Measurements from ENCODE around the gene FAM240A.

FAM240A gene

DNA sequence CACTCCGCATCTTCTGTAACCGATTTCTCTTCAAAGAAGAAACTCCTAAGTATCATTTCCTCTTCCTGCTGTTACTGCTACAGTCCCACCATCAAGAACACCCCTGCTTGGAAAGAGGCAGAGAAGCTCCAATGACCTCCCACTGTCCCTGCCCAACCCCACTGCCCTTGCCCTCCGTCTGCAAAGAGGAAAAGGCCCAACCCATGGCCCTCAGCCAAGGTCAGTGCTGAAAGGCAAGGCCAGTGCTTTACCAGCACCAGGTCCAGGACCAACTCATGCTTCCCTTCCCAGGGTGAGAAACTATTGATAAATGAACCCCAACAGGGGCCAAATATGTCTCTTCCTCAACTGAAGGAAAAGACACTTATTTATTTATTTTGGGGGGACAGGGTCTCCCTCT lies 22.5 kb downstream of the FAM240A start:
- no peak overlapping the region for H3K4me3 ChIP-seq (ENCODE audit: low read depth in 1 of 2, low read length in 2 of 2)
- no peaks in the 10 kb centered on the region for H3K27me3 ChIP-seq (ENCODE audit: control insufficient read depth in 1 of 2, insufficient read depth in 2 of 2, low read length in 2 of 2)
- no peaks in the 10 kb centered on the region for H3K9me3 ChIP-seq (ENCODE audit: low read length)
- H3K4me1 ChIP-seq (ENCODE audit: insufficient read depth, low read length), result no peaks in the 10 kb centered on the region
- no peaks in the 10 kb centered on the region for H3K36me3 ChIP-seq (ENCODE audit: insufficient read depth, low read length)
- no peak overlapping the region for H3K27ac ChIP-seq (ENCODE audit: low read depth, low read length)
- H3K9ac ChIP-seq (ENCODE audit: low read length), result no peak overlapping the region

DNA sequence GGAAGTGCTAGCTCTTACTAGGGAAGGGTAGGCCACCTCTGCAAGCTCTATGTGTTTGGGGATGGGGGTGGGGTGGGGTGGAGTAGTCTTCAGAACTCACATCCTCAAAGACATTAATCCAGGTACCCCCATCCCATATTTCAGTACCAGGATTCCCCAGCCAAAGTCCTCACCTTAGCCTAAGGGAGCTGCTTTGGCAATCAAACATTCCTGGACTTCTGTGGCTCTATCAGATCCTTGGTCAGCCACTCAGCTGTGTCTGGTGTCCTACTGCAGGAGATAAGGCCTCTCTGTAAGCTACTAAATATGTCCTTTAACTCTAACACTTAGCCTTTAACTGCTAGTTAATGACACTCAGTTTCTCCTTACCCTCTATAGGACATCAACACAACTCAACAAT lies 26.9 kb downstream of the FAM240A start:
- Histone ChIP-seq H3K27ac (ENCODE audit: low read depth, low read length) (no peak overlapping the region), H3K9me3 (ENCODE audit: low read length) (no peaks in the 10 kb centered on the region), H3K36me3 (ENCODE audit: insufficient read depth, low read length) (no peaks in the 10 kb centered on the region), H3K4me3 (ENCODE audit: low read depth in 1 of 2, low read length in 2 of 2) (no peak overlapping the region), H3K4me1 (ENCODE audit: insufficient read depth, low read length) (no peaks in the 10 kb centered on the region), H3K9ac (ENCODE audit: low read length) (no peak overlapping the region), H3K27me3 (ENCODE audit: control insufficient read depth in 1 of 2, insufficient read depth in 2 of 2, low read length in 2 of 2) (no peaks in the 10 kb centered on the region)

DNA sequence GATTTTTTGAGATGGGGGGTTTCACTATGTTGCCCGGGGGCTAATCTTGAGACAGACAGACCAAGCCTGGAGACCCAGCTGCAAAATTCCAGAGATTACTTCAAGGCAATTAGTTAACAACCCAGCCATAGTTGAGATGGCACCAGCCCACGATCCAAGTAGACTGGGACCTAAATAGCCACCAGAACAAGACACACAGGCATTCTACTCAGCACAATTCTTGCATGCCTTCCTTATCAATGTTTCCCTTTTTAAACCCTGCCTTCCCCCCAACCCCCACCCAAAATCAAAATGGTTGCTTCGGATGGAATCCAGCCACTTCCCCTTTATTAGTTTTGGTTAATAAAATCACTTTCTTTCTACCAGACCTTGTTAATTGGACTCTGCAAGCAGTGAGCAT lies 28.6 kb downstream of the FAM240A start:
- Histone ChIP-seq H3K4me1 (ENCODE audit: insufficient read depth, low read length) (no peaks in the 10 kb centered on the region), H3K4me3 (ENCODE audit: low read depth in 1 of 2, low read length in 2 of 2) (no peak overlapping the region), H3K36me3 (ENCODE audit: insufficient read depth, low read length) (no peaks in the 10 kb centered on the region), H3K27ac (ENCODE audit: low read depth, low read length) (no peak overlapping the region), H3K9me3 (ENCODE audit: low read length) (no peaks in the 10 kb centered on the region), H3K9ac (ENCODE audit: low read length) (no peak overlapping the region), H3K27me3 (ENCODE audit: control insufficient read depth in 1 of 2, insufficient read depth in 2 of 2, low read length in 2 of 2) (no peaks in the 10 kb centered on the region)

DNA sequence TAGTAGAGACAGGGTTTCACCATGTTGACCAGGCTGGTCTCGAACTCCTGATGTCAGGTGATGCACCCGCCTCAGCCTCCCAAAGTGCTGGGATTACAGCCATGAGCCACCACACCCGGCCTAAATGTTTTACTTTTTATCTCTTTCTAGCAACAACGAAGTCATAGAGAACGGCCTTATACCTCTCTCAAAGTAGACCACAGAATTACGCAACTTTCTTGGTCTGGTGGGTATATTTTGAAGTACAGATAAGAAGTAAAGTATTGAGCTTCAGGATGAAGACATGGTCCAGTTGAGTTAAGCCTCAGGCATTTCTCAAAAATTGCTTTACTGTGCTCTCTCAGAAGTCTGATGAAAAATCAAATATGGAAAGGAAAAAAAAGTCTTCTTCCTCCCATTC lies 30.6 kb downstream of the FAM240A start:
- Histone ChIP-seq H3K4me1 (ENCODE audit: insufficient read depth, low read length) (no peaks in the 10 kb centered on the region), H3K4me3 (ENCODE audit: low read depth in 1 of 2, low read length in 2 of 2) (no peak overlapping the region), H3K27me3 (ENCODE audit: control insufficient read depth in 1 of 2, insufficient read depth in 2 of 2, low read length in 2 of 2) (no peaks in the 10 kb centered on the region), H3K9me3 (ENCODE audit: low read length) (no peaks in the 10 kb centered on the region), H3K9ac (ENCODE audit: low read length) (no peak overlapping the region), H3K27ac (ENCODE audit: low read depth, low read length) (no peak overlapping the region), H3K36me3 (ENCODE audit: insufficient read depth, low read length) (no peaks in the 10 kb centered on the region)

DNA sequence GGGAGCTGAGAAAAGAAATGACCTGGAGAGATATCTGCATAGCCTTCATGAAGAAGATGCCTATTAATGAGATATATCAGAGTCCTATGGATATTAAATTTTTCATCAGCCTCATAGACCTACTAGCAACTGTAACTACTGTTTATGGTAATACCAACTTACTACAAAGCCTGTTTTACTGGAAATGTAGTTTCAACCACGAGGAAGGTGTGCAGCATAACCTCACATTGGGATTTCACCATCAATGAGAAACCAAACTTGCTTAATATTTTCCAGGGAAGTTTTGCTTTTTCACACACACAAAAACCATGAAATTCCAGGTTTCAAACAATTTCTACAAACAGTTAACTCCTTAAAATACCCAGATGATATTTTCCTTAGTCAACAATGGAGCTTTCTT lies 31.4 kb downstream of the FAM240A start:
- Histone ChIP-seq H3K4me3 (ENCODE audit: low read depth in 1 of 2, low read length in 2 of 2) (no peak overlapping the region), H3K9me3 (ENCODE audit: low read length) (no peaks in the 10 kb centered on the region), H3K27ac (ENCODE audit: low read depth, low read length) (no peak overlapping the region), H3K9ac (ENCODE audit: low read length) (no peak overlapping the region), H3K4me1 (ENCODE audit: insufficient read depth, low read length) (no peaks in the 10 kb centered on the region), H3K36me3 (ENCODE audit: insufficient read depth, low read length) (no peaks in the 10 kb centered on the region), H3K27me3 (ENCODE audit: control insufficient read depth in 1 of 2, insufficient read depth in 2 of 2, low read length in 2 of 2) (no peaks in the 10 kb centered on the region)

DNA sequence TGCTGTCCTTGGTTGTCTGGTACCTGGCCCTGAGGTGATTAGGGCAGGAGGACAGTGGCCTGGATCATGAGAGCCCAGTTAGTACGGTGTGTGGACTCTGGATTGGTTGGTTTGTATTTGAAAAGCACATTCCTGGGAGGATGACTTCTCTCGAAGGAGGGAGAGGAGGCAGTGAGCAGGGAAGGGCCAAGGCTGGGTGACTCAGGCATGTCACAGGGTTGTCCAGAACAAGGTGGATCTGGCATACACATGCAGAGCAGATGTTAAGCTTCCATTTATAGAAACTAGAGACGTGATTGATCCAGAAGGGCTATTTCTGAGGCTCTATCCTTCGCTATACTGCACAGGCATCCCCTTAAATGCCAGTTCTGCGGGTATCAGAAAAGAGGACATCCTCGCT lies 34.4 kb downstream of the FAM240A start:
- H3K9ac ChIP-seq (ENCODE audit: low read length), result no peak overlapping the region
- no peak overlapping the region for H3K4me3 ChIP-seq (ENCODE audit: low read depth in 1 of 2, low read length in 2 of 2)
- H3K27me3 ChIP-seq (ENCODE audit: control insufficient read depth in 1 of 2, insufficient read depth in 2 of 2, low read length in 2 of 2), result no peaks in the 10 kb centered on the region
- no peaks in the 10 kb centered on the region for H3K4me1 ChIP-seq (ENCODE audit: insufficient read depth, low read length)
- no peak overlapping the region for H3K27ac ChIP-seq (ENCODE audit: low read depth, low read length)
- no peaks in the 10 kb centered on the region for H3K9me3 ChIP-seq (ENCODE audit: low read length)
- no peaks in the 10 kb centered on the region for H3K36me3 ChIP-seq (ENCODE audit: insufficient read depth, low read length)

DNA sequence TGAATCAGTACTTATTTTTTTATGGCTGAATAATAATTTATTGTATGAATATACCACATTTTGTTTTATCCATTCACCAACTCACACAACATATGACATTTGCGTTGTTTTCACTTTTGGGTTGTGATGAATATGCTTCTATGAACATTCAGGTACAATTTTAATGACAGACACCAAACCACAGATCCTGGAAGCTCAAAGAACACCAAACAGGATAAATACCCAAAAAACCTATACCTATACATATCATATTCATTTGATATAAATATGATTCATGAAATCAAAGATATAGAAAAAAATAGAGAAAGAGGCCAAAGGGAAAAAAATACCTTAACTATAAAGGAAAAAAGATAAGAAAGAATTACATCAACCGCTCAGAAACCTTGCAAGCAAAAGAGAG lies 35.8 kb downstream of the FAM240A start:
- Histone ChIP-seq H3K9me3 (ENCODE audit: low read length) (no peaks in the 10 kb centered on the region), H3K9ac (ENCODE audit: low read length) (no peak overlapping the region), H3K4me3 (ENCODE audit: low read depth in 1 of 2, low read length in 2 of 2) (no peak overlapping the region), H3K36me3 (ENCODE audit: insufficient read depth, low read length) (no peaks in the 10 kb centered on the region), H3K27me3 (ENCODE audit: control insufficient read depth in 1 of 2, insufficient read depth in 2 of 2, low read length in 2 of 2) (no peaks in the 10 kb centered on the region), H3K4me1 (ENCODE audit: insufficient read depth, low read length) (no peaks in the 10 kb centered on the region), H3K27ac (ENCODE audit: low read depth, low read length) (no peak overlapping the region)

DNA sequence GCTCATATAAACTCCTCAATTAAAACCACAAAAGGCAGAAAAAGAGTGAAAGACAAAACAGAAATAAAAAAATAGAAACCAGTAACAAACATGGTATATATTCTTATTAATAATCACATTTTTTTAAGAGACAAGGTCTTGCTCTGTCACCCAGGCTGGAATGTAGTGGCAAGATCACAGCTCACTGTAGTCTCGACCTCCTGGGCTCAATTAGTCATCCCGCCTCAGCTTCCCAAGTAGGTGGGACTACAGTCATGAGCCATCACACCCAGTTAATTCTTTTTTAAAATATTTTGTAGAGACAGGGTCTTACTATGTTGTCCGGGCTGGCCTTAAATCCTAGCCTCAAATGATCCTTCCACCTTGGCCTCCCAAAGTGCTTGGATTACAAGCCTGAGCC lies 37.1 kb downstream of the FAM240A start:
- H3K36me3 ChIP-seq (ENCODE audit: insufficient read depth, low read length), result no peaks in the 10 kb centered on the region
- H3K4me1 ChIP-seq (ENCODE audit: insufficient read depth, low read length), result no peaks in the 10 kb centered on the region

DNA sequence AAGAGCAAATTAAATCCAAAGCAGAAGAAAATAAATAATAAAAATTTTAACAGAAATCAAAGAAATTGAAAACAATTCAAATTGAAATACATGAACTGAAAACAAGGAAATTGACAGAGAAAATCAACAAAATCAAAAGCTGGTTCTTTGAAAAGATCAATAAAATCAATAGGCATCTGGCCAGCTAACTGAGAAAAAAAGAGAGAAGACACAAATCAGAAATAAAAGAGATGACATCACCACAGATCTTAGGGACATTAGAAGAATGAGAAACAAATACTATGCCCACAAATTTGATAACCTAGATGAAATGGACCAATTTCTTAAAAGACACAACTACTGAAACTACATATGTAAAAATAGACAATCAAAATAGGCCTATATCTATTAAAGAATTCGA lies 38.8 kb downstream of the FAM240A start:
- no peak overlapping the region for H3K4me3 ChIP-seq (ENCODE audit: low read depth in 1 of 2, low read length in 2 of 2)
- H3K27me3 ChIP-seq (ENCODE audit: control insufficient read depth in 1 of 2, insufficient read depth in 2 of 2, low read length in 2 of 2), result no peaks in the 10 kb centered on the region
- no peaks in the 10 kb centered on the region for H3K36me3 ChIP-seq (ENCODE audit: insufficient read depth, low read length)
- H3K4me1 ChIP-seq (ENCODE audit: insufficient read depth, low read length), result no peaks in the 10 kb centered on the region
- no peak overlapping the region for H3K9ac ChIP-seq (ENCODE audit: low read length)
- no peaks in the 10 kb centered on the region for H3K9me3 ChIP-seq (ENCODE audit: low read length)
- no peak overlapping the region for H3K27ac ChIP-seq (ENCODE audit: low read depth, low read length)

More for the DNA sequence above, 37.1 kb downstream of the FAM240A start:
- H3K4me3 ChIP-seq (ENCODE audit: low read depth in 1 of 2, low read length in 2 of 2), result no peak overlapping the region
- H3K27me3 ChIP-seq (ENCODE audit: control insufficient read depth in 1 of 2, insufficient read depth in 2 of 2, low read length in 2 of 2), result no peaks in the 10 kb centered on the region
- H3K27ac ChIP-seq (ENCODE audit: low read depth, low read length), result no peak overlapping the region
- H3K9me3 ChIP-seq (ENCODE audit: low read length), result no peaks in the 10 kb centered on the region
- H3K9ac ChIP-seq (ENCODE audit: low read length), result no peak overlapping the region

DNA sequence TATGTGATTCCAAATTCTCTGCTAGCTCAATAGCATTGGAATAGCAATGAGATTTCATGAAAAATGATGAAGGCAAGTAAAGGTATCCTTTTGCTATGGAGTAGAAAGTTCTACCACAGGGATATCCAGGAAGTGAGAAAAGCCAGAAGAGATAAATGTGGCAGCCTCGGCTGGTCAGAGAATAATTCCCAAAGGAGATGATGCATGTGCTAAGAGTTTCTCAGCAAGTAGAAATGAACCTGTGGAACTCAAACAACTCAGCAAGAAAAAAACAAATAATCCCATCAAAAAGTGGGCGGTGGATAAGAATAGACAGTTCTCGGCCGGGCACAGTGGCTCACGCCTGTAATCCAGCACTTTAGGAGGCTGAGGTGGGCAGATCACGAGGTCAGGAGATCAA lies 42.9 kb downstream of the FAM240A start:
- Histone ChIP-seq H3K27ac (ENCODE audit: low read depth, low read length) (no peak overlapping the region), H3K27me3 (ENCODE audit: control insufficient read depth in 1 of 2, insufficient read depth in 2 of 2, low read length in 2 of 2) (no peaks in the 10 kb centered on the region)

DNA sequence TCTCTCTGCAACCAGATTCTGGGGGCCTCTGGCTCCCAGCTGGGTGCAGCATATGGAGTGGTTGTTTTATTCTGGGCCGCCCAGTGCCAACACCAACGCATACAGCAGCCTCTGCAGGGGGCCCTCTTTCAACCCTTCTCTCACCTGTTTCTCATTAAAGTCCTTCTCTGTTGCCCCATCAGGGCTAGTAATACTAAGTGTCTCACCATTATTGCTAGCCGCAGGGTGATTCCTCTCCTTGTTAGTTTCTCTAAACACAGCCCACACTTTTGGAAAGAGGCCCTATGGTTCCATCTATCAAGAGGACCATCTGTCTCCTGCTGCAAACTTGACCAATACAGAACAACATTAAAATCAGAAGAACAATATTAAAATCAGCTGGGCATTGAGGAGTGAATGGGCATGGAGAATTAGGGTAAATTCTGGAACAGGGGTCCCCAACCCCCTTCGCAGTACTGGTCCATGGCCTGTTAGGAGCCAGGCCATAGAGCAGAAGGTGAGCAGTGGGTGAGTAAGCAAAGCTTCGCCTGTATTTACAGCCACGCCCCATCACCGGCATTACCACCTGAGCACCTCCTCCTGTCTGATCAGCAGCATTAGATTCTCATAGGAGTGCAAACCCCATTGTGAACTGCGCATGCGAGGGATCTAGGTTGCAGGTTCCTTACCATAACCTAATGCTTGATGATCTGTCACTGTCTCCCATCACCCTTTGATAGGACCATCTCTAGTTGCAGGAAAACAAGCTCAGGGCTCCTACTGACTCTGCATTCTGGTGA lies 44.6 kb downstream of the FAM240A start:
- Histone ChIP-seq H3K4me3 (ENCODE audit: low read depth in 1 of 2, low read length in 2 of 2) (no peak overlapping the region), H3K9me3 (ENCODE audit: low read length) (no peaks in the 10 kb centered on the region), H3K27me3 (ENCODE audit: control insufficient read depth in 1 of 2, insufficient read depth in 2 of 2, low read length in 2 of 2) (no peaks in the 10 kb centered on the region)

More for the DNA sequence above, 42.9 kb downstream of the FAM240A start:
- Histone ChIP-seq H3K36me3 (ENCODE audit: insufficient read depth, low read length) (no peaks in the 10 kb centered on the region), H3K4me3 (ENCODE audit: low read depth in 1 of 2, low read length in 2 of 2) (no peak overlapping the region), H3K4me1 (ENCODE audit: insufficient read depth, low read length) (no peaks in the 10 kb centered on the region), H3K9ac (ENCODE audit: low read length) (no peak overlapping the region), H3K9me3 (ENCODE audit: low read length) (no peaks in the 10 kb centered on the region)

DNA sequence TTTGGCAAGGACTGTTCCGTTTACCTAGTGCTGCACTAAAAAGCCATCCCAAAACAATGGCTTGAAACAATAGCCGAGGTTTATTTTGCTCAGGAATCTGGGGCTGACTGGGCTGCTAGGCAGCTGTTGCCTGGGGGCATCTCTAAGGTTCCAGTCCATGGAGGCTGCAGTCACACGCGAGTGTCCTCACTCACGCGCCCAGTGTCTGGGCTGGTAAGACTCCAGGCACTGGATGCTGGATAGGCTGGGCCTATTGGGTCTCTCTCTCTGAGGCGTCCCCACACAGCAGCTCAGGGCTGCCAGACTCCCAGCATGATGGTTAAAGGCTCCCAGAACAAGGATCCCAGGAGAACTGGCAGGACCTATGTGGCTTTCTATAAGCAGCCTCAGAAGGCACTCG lies 47.0 kb downstream of the FAM240A start:
- no peaks in the 10 kb centered on the region for H3K36me3 ChIP-seq (ENCODE audit: insufficient read depth, low read length)
- no peaks in the 10 kb centered on the region for H3K27me3 ChIP-seq (ENCODE audit: control insufficient read depth in 1 of 2, insufficient read depth in 2 of 2, low read length in 2 of 2)
- H3K4me1 ChIP-seq (ENCODE audit: insufficient read depth, low read length), result peaks cover 5% of the 10 kb centered on the region
- H3K9ac ChIP-seq (ENCODE audit: low read length), result no peak overlapping the region
- H3K4me3 ChIP-seq (ENCODE audit: low read depth in 1 of 2, low read length in 2 of 2), result no peak overlapping the region
- H3K27ac ChIP-seq (ENCODE audit: low read depth, low read length), result no peak overlapping the region
- H3K9me3 ChIP-seq (ENCODE audit: low read length), result no peaks in the 10 kb centered on the region

More for the DNA sequence above, 44.6 kb downstream of the FAM240A start:
- Histone ChIP-seq H3K9ac (ENCODE audit: low read length) (no peak overlapping the region), H3K27ac (ENCODE audit: low read depth, low read length) (no peak overlapping the region), H3K4me1 (ENCODE audit: insufficient read depth, low read length) (no peaks in the 10 kb centered on the region), H3K36me3 (ENCODE audit: insufficient read depth, low read length) (no peaks in the 10 kb centered on the region)

All from muscle layer of colon (tissue), 2 donors.